ENCODE results near the gene RNF123. TPM values are rescaled to one million over a fixed set of nuclear protein-coding genes. Genes with fewer than 3 reads are reported as not detected.

RNF123 gene
- total RNA-seq, 4 donors from 2014 or later = 34.6 to 99.5 (median 52.1) TPM

- Histone ChIP-seq H3K4me1 (peaks cover 24 to 53% (median 38%) of the 10 kb centered on the region in 4 donors), H3K36me3 (peaks cover 0 to 3% (median 0%) of the 10 kb centered on the region in 4 donors), H3K4me3 (no peak overlapping the region), H3K27me3 (no peaks in the 10 kb centered on the region), H3K27ac (peak overlapping the region; percentile 94 to 99 (median 98)), H3K9me3 (no peaks in the 10 kb centered on the region)
- DNase-seq = no peak
- 86% methylated on average over 26 of the region's 26 CpGs; no CpG with 5 or more reads in 1 of the 2 donors for WGBS, 2 donors (ENCODE audit: low coverage in 1 of 2)
- no peak for TF ChIP-seq POLR2AphosphoS5 (IDR thresholded peaks at IDR 0.05)
- TF ChIP-seq POLR2A (IDR thresholded peaks at IDR 0.05) = no peak
- TF ChIP-seq CTCF (IDR thresholded peaks at IDR 0.05) = no peak
- no peak for TF ChIP-seq EP300 (IDR thresholded peaks at IDR 0.05; ENCODE audit: low read depth)
- in situ Hi-C loops (cut with MboI; ENCODE audit: low pct_ligation_motif_present in 1 of 4, low pct_unique_long_range_greater_than_20kb in 1 of 4, low sequenced_read_pairs in 3 of 4) (loop anchor here in 1 of 4 donors (5.0 kb wide), 1 partner anchor 65 kb away; the partner anchor contains the start of gene IP6K1), intact Hi-C loops (cut with DNase I; ENCODE audit: low total_unique reads) (no loop called here)
Measured at GRCh38 chr3:49721896-49722781, 32.8 kb downstream of the RNF123 start.

- Histone ChIP-seq H3K9me3 (no peaks in the 10 kb centered on the region), H3K4me1 (peaks cover 24 to 53% (median 38%) of the 10 kb centered on the region in 4 donors), H3K36me3 (peaks cover 0 to 6% (median 0%) of the 10 kb centered on the region in 4 donors), H3K27me3 (no peaks in the 10 kb centered on the region), H3K4me3 (peak overlapping the region; percentile 87 to 92 (median 89)), H3K27ac (peak overlapping the region; percentile 94 to 99 (median 98))
- in situ Hi-C loops (cut with MboI; ENCODE audit: low pct_ligation_motif_present in 1 of 4, low pct_unique_long_range_greater_than_20kb in 1 of 4, low sequenced_read_pairs in 3 of 4) (loop anchor here in 1 of 4 donors (5.0 kb wide), 1 partner anchor 64 kb away; the partner anchor contains the start of gene IP6K1), intact Hi-C loops (cut with DNase I; ENCODE audit: low total_unique reads) (no loop called here)
- DNase-seq = no peak
- TF ChIP-seq CTCF (IDR thresholded peaks at IDR 0.05) = no peak
- TF ChIP-seq POLR2AphosphoS5 (IDR thresholded peaks at IDR 0.05) = no peak
- TF ChIP-seq POLR2A (IDR thresholded peaks at IDR 0.05) = no peak
- no peak for TF ChIP-seq EP300 (IDR thresholded peaks at IDR 0.05; ENCODE audit: low read depth)
- WGBS, 2 donors (ENCODE audit: low coverage in 1 of 2) = 45% methylated on average over 8 of the region's 8 CpGs; no CpG with 5 or more reads in 1 of the 2 donors
Measured at GRCh38 chr3:49722896-49723295, 33.5 kb downstream of the RNF123 start.

GRCh38 chr3:49723296-49723627, 33.9 kb downstream of the RNF123 start:
- no peaks in the 10 kb centered on the region for H3K9me3 ChIP-seq
- intact Hi-C loops (cut with DNase I; ENCODE audit: low total_unique reads) = no loop called here
- H3K27ac ChIP-seq = peak overlapping the region; percentile 94 to 99 (median 98)
- in situ Hi-C loops (cut with MboI; ENCODE audit: low pct_ligation_motif_present in 1 of 4, low pct_unique_long_range_greater_than_20kb in 1 of 4, low sequenced_read_pairs in 3 of 4) = loop anchor here in 1 of 4 donors (5.0 kb wide), 1 partner anchor 64 kb away; the partner anchor contains the start of gene IP6K1
- peak; percentile 88 for DNase-seq
- H3K4me1 ChIP-seq = peaks cover 24 to 52% (median 38%) of the 10 kb centered on the region in 4 donors
- no peaks in the 10 kb centered on the region for H3K27me3 ChIP-seq
- peaks cover 0 to 6% (median 0%) of the 10 kb centered on the region in 4 donors for H3K36me3 ChIP-seq
- peak overlapping the region; percentile 87 to 92 (median 89) for H3K4me3 ChIP-seq
- TF ChIP-seq POLR2AphosphoS5 (IDR thresholded peaks at IDR 0.05) (peak in 1 of 3 donors; percentile 48), POLR2A (IDR thresholded peaks at IDR 0.05) (no peak), CTCF (IDR thresholded peaks at IDR 0.05) (no peak), EP300 (IDR thresholded peaks at IDR 0.05; ENCODE audit: low read depth) (no peak)
- 0% methylated on average over 2 of the region's 20 CpGs; no CpG with 5 or more reads in 1 of the 2 donors for WGBS, 2 donors (ENCODE audit: low coverage in 1 of 2)

Data from transverse colon (tissue), 4 donors.